K562 (cell line): ENCODE measurements around the gene ANKRD33. TPM values are rescaled to one million over a fixed set of nuclear protein-coding genes. Genes with fewer than 3 reads are reported as not detected.

Source experiments
- CREB5 ChIP-seq: fragments of 250-450 bp; sonication (Bioruptor Pico); IDR thresholded peaks from 2 replicates; pipeline ENCODE4 v1.5.0; 2020; ENCODE audit warnings: mild to moderate bottlenecking
- MAZ ChIP-seq, 2 experiments: fragments of 450-650 bp in 1 of 2; sonication (generic) in 1 of 2; formaldehyde crosslinking; IDR thresholded peaks in 1 of 2; conservative IDR thresholded peaks in 1 of 2; 2 replicates each; pipeline versions ENCODE4 v1.4.0 to v1.5.0; 2020; ENCODE audit warnings: mild to moderate bottlenecking in 1 of 2, missing genetic modification reagents in 1 of 2
- MNT ChIP-seq, 2 experiments: fragments of 450-650 bp; conservative IDR thresholded peaks; 2 replicates each; pipeline ENCODE4 v1.6.1; 2017; ENCODE audit warnings: mild to moderate bottlenecking in 2 of 2, moderate library complexity in 2 of 2
- MTA2 ChIP-seq: fragments of 450-650 bp; IDR thresholded peaks from 2 replicates; pipeline ENCODE4 v1.6.1; 2016; ENCODE audit warnings: low read depth
- NBN ChIP-seq: fragments of 450-650 bp; IDR thresholded peaks from 2 replicates; pipeline ENCODE4 v1.6.1; 2016; ENCODE audit warnings: low read depth, mild to moderate bottlenecking
- NELFE ChIP-seq: IDR thresholded peaks from 2 replicates; pipeline ENCODE4 v1.6.1; 2011; ENCODE audit warnings: mild to moderate bottlenecking; ENCODE audit not compliant: insufficient read depth, insufficient read length
- NRF1 ChIP-seq, 2 experiments: fragments of 450-650 bp; IDR thresholded peaks in 1 of 2; conservative IDR thresholded peaks in 1 of 2; 2 replicates each; pipeline ENCODE4 v1.6.1; 2014; ENCODE audit warnings: mild to moderate bottlenecking in 2 of 2
- RBM17 ChIP-seq: fragments of 200-400 bp; formaldehyde crosslinking; IDR thresholded peaks from 2 replicates; pipeline ENCODE4 v1.6.1; 2017; ENCODE audit warnings: low read depth, mild to moderate bottlenecking, low read length, borderline replicate concordance
- TFE3 ChIP-seq: fragments of 450-650 bp; formaldehyde crosslinking; IDR thresholded peaks from 2 replicates; pipeline ENCODE4 v1.4.0; 2020; ENCODE audit warnings: mild to moderate bottlenecking, mixed read lengths
- ZNF175 ChIP-seq: fragments of 200-800 bp; sonication (Bioruptor generic); IDR thresholded peaks from 2 replicates; pipeline ENCODE4 v1.6.1; 2016; ENCODE audit warnings: low read depth, mild to moderate bottlenecking, missing genetic modification characterization, missing compliant biosample characterization
- ZNF639 ChIP-seq, 2 experiments: fragments of 200-800 bp in 1 of 2; sonication (Bioruptor generic) in 1 of 2; sonication (generic) in 1 of 2; formaldehyde crosslinking in 1 of 2; IDR thresholded peaks in 1 of 2; conservative IDR thresholded peaks in 1 of 2; 2 replicates each; pipeline versions ENCODE4 v1.5.0 to v1.6.1; 2016 to 2020; ENCODE audit warnings: missing compliant biosample characterization in 1 of 2, missing genetic modification characterization in 1 of 2, missing genetic modification reagents in 1 of 2
- polyA plus RNA-seq, 8 experiments: library from polyadenylated mRNA; depleted of rRNA in 4 of 8; stranded (reverse) in 5 of 8; unstranded in 3 of 8; fragments of >200 nt; fragmentation: Nextera tagmentation in 2 of 8; fragmentation: Illumina TruSeq in 1 of 8; extraction: Ambion mirVana in 2 of 8; extraction: Trizol in 1 of 8; gene quantifications; 2 replicates each; pipeline versions ENCODE4 v1.2.1 to v1.2.3, GENCODE V29; 2011 to 2014; ENCODE audit warnings: inconsistent platforms in 1 of 8, missing spikeins in 1 of 8
- total RNA-seq, 7 experiments: library from RNA; depleted of rRNA in 6 of 7; stranded (reverse); fragments of >200 nt in 6 of 7; fragmentation: Illumina TruSeq in 2 of 7; extraction: Trizol in 2 of 7; gene quantifications; 2 replicates each; pipeline versions ENCODE4 v1.2.1 to v1.2.3, GENCODE V29; 2011 to 2021; ENCODE audit warnings: low replicate concordance in 1 of 7
- TF ChIP-seq, protein P1 (sequence below), 3 experiments: fragments of 200-800 bp in 1 of 3; fragments of 250-450 bp in 1 of 3; fragments of 450-650 bp in 1 of 3; sonication (Bioruptor Pico) in 1 of 3; sonication (Bioruptor generic) in 1 of 3; formaldehyde crosslinking in 1 of 3; IDR thresholded peaks; 2 replicates each; pipeline versions ENCODE4 v1.6.1 to v1.8.0; 2016 to 2022; ENCODE audit warnings: mild to moderate bottlenecking in 2 of 3, missing genetic modification characterization in 2 of 3, missing compliant biosample characterization in 1 of 3, moderate library complexity in 1 of 3
- TF ChIP-seq, protein P2 (sequence below): fragments of 450-650 bp; IDR thresholded peaks from 2 replicates; pipeline ENCODE4 v1.6.1; 2016

ANKRD33 gene
- total and polyA plus RNA-seq, 9 of the 15 experiments (the other 6 are each of a cell fraction or from before 2014, with no cell fraction given): 0.04 to 0.11 (median 0.07) TPM; not detected in 4

DNA sequence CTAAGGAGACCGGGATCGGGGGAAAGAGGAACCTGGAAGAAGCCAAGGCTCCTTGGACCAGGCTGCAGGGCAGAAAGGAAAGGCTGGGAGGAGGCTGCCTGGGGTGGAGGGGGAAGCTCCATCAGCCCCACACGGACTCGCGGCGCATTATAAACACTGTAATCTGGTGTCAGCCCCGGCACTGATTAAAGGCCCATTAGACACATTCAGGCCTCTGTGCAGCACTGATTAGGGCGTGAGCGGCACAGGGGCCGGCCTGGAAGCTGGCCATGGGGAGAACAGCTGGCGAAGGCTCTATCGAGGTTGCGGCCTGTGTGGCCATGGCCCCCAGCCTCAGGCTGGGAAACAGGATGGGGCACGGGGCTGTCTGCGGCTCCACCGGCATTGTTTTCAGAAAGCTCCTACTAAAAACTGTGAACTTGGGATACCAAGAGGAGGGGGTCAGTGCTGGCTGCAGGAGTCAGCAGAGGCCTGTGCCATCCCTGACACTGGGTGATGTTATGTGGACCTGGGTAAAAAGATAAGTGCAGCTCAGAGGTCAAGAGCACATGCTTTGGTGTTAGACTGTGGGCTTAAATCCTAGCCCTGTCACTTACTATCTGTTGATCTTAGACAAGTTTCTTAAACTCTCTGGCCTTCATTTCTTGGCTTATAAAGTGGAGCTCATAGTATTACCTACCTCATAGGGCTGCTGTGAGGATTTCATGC lies 30.0 kb downstream of the ANKRD33 start (continued):
- TF ChIP-seq ZNF175 (CRISPR knock-in tag): peak; percentile 78; the same call in 1 of the 2 replicates
- TF ChIP-seq NELFE: no peak
- TF ChIP-seq, protein P1, sequence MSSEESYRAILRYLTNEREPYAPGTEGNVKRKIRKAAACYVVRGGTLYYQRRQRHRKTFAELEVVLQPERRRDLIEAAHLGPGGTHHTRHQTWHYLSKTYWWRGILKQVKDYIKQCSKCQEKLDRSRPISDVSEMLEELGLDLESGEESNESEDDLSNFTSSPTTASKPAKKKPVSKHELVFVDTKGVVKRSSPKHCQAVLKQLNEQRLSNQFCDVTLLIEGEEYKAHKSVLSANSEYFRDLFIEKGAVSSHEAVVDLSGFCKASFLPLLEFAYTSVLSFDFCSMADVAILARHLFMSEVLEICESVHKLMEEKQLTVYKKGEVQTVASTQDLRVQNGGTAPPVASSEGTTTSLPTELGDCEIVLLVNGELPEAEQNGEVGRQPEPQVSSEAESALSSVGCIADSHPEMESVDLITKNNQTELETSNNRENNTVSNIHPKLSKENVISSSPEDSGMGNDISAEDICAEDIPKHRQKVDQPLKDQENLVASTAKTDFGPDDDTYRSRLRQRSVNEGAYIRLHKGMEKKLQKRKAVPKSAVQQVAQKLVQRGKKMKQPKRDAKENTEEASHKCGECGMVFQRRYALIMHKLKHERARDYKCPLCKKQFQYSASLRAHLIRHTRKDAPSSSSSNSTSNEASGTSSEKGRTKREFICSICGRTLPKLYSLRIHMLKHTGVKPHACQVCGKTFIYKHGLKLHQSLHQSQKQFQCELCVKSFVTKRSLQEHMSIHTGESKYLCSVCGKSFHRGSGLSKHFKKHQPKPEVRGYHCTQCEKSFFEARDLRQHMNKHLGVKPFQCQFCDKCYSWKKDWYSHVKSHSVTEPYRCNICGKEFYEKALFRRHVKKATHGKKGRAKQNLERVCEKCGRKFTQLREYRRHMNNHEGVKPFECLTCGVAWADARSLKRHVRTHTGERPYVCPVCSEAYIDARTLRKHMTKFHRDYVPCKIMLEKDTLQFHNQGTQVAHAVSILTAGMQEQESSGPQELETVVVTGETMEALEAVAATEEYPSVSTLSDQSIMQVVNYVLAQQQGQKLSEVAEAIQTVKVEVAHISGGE (CRISPR knock-in tag; IDR thresholded peaks at IDR 0.05): peak in 1 of 3 experiments; percentile 38; a peak in 1 of 6 replicates
- peak in 1 of 2 experiments; percentile 30; a peak in 1 of 4 replicates for TF ChIP-seq MAZ (CRISPR knock-in tag; conservative IDR thresholded peaks at IDR 0.05 in 1 of 2, IDR thresholded peaks at IDR 0.05 in 1 of 2)
- TF ChIP-seq TFE3: no peak
- TF ChIP-seq RBM17: no peak
- TF ChIP-seq NRF1 (conservative IDR thresholded peaks at IDR 0.05 in 1 of 2, IDR thresholded peaks at IDR 0.05 in 1 of 2): peak in 1 of 2 experiments; percentile 9; a peak in 2 of 4 replicates
- TF ChIP-seq ZNF639 (CRISPR knock-in tag; conservative IDR thresholded peaks at IDR 0.05 in 1 of 2, IDR thresholded peaks at IDR 0.05 in 1 of 2): 0 out of 4 replicates have a peak, but pooled peaks of 1 of the 2 experiments have one; percentile 61
- TF ChIP-seq, protein P2, sequence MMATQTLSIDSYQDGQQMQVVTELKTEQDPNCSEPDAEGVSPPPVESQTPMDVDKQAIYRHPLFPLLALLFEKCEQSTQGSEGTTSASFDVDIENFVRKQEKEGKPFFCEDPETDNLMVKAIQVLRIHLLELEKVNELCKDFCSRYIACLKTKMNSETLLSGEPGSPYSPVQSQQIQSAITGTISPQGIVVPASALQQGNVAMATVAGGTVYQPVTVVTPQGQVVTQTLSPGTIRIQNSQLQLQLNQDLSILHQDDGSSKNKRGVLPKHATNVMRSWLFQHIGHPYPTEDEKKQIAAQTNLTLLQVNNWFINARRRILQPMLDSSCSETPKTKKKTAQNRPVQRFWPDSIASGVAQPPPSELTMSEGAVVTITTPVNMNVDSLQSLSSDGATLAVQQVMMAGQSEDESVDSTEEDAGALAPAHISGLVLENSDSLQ: peak; percentile 39
- peak in 1 of 2 experiments; percentile 59; a peak in 2 of 4 replicates for TF ChIP-seq MNT (conservative IDR thresholded peaks at IDR 0.05)
- no peak for TF ChIP-seq CREB5 (CRISPR knock-in tag)
- peak; percentile 85 for TF ChIP-seq MTA2
- 0 out of 2 replicates have a peak, but pooled peaks have one; percentile 39 for TF ChIP-seq NBN
